Measurements from ENCODE around the gene NMU. TPM values are rescaled to one million over a fixed set of nuclear protein-coding genes. Genes with fewer than 3 reads are reported as not detected.

Gene NMU
- total and polyA plus RNA-seq, 2 experiments from 2014 or later: 40.2 to 96.3 TPM

DNA sequence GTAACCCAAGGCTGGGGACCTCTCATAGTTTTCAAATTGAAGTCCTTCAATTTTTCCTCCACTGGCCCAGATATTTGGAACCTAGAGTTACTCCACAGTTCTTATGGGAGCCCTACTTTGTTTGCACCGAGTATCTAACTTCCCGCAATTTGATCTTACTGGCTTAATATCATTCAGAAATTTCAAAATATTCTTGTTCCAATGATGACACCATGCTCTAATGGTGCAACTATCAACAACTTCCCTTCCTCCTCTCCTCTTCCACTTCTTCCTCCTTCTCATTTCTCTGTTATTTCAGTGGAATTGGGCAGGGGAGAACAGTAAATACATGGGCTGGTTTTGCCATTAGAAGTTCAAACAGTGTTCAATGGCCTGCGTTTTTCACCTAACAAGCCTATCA lies 64.3 kb downstream of the NMU start:
- peaks cover 5% of the 10 kb centered on the region for H3K27me3 Mint-ChIP-seq (ENCODE audit: insufficient read depth, low read depth, poor library complexity)
- H4K20me1 ChIP-seq (replicated peaks; ENCODE audit: insufficient read depth): no peaks in the 10 kb centered on the region
- no peak overlapping the region for H3K4me3 ChIP-seq
- no peaks in the 10 kb centered on the region for H3K4me1 ChIP-seq (ENCODE audit: insufficient read depth)
- TF ChIP-seq ETS1 (IDR thresholded peaks at IDR 0.05): no peak
- TF ChIP-seq ZNF331 (CRISPR knock-in tag; IDR thresholded peaks at IDR 0.05; ENCODE audit: low read depth): no peak
- TF ChIP-seq, protein P1, sequence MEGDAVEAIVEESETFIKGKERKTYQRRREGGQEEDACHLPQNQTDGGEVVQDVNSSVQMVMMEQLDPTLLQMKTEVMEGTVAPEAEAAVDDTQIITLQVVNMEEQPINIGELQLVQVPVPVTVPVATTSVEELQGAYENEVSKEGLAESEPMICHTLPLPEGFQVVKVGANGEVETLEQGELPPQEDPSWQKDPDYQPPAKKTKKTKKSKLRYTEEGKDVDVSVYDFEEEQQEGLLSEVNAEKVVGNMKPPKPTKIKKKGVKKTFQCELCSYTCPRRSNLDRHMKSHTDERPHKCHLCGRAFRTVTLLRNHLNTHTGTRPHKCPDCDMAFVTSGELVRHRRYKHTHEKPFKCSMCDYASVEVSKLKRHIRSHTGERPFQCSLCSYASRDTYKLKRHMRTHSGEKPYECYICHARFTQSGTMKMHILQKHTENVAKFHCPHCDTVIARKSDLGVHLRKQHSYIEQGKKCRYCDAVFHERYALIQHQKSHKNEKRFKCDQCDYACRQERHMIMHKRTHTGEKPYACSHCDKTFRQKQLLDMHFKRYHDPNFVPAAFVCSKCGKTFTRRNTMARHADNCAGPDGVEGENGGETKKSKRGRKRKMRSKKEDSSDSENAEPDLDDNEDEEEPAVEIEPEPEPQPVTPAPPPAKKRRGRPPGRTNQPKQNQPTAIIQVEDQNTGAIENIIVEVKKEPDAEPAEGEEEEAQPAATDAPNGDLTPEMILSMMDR (conservative IDR thresholded peaks at IDR 0.05; ENCODE audit: low read depth in 2 of 2): no peak
- TF ChIP-seq, protein P2, sequence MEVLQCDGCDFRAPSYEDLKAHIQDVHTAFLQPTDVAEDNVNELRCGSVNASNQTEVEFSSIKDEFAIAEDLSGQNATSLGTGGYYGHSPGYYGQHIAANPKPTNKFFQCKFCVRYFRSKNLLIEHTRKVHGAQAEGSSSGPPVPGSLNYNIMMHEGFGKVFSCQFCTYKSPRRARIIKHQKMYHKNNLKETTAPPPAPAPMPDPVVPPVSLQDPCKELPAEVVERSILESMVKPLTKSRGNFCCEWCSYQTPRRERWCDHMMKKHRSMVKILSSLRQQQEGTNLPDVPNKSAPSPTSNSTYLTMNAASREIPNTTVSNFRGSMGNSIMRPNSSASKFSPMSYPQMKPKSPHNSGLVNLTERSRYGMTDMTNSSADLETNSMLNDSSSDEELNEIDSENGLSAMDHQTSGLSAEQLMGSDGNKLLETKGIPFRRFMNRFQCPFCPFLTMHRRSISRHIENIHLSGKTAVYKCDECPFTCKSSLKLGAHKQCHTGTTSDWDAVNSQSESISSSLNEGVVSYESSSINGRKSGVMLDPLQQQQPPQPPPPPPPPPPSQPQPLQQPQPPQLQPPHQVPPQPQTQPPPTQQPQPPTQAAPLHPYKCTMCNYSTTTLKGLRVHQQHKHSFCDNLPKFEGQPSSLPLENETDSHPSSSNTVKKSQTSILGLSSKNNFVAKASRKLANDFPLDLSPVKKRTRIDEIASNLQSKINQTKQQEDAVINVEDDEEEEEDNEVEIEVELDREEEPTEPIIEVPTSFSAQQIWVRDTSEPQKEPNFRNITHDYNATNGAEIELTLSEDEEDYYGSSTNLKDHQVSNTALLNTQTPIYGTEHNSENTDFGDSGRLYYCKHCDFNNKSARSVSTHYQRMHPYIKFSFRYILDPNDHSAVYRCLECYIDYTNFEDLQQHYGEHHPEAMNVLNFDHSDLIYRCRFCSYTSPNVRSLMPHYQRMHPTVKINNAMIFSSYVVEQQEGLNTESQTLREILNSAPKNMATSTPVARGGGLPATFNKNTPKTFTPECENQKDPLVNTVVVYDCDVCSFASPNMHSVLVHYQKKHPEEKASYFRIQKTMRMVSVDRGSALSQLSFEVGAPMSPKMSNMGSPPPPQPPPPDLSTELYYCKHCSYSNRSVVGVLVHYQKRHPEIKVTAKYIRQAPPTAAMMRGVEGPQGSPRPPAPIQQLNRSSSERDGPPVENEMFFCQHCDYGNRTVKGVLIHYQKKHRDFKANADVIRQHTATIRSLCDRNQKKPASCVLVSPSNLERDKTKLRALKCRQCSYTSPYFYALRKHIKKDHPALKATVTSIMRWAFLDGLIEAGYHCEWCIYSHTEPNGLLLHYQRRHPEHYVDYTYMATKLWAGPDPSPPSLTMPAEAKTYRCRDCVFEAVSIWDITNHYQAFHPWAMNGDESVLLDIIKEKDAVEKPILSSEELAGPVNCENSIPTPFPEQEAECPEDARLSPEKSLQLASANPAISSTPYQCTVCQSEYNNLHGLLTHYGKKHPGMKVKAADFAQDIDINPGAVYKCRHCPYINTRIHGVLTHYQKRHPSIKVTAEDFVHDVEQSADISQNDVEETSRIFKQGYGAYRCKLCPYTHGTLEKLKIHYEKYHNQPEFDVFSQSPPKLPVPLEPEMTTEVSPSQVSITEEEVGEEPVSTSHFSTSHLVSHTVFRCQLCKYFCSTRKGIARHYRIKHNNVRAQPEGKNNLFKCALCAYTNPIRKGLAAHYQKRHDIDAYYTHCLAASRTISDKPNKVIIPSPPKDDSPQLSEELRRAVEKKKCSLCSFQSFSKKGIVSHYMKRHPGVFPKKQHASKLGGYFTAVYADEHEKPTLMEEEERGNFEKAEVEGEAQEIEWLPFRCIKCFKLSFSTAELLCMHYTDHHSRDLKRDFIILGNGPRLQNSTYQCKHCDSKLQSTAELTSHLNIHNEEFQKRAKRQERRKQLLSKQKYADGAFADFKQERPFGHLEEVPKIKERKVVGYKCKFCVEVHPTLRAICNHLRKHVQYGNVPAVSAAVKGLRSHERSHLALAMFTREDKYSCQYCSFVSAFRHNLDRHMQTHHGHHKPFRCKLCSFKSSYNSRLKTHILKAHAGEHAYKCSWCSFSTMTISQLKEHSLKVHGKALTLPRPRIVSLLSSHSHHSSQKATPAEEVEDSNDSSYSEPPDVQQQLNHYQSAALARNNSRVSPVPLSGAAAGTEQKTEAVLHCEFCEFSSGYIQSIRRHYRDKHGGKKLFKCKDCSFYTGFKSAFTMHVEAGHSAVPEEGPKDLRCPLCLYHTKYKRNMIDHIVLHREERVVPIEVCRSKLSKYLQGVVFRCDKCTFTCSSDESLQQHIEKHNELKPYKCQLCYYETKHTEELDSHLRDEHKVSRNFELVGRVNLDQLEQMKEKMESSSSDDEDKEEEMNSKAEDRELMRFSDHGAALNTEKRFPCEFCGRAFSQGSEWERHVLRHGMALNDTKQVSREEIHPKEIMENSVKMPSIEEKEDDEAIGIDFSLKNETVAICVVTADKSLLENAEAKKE (CRISPR knock-in tag; IDR thresholded peaks at IDR 0.05): no peak
- TF ChIP-seq STAT1 (IDR thresholded peaks at IDR 0.05; ENCODE audit: unreplicated experiment): no peak
- TF ChIP-seq, protein P3, sequence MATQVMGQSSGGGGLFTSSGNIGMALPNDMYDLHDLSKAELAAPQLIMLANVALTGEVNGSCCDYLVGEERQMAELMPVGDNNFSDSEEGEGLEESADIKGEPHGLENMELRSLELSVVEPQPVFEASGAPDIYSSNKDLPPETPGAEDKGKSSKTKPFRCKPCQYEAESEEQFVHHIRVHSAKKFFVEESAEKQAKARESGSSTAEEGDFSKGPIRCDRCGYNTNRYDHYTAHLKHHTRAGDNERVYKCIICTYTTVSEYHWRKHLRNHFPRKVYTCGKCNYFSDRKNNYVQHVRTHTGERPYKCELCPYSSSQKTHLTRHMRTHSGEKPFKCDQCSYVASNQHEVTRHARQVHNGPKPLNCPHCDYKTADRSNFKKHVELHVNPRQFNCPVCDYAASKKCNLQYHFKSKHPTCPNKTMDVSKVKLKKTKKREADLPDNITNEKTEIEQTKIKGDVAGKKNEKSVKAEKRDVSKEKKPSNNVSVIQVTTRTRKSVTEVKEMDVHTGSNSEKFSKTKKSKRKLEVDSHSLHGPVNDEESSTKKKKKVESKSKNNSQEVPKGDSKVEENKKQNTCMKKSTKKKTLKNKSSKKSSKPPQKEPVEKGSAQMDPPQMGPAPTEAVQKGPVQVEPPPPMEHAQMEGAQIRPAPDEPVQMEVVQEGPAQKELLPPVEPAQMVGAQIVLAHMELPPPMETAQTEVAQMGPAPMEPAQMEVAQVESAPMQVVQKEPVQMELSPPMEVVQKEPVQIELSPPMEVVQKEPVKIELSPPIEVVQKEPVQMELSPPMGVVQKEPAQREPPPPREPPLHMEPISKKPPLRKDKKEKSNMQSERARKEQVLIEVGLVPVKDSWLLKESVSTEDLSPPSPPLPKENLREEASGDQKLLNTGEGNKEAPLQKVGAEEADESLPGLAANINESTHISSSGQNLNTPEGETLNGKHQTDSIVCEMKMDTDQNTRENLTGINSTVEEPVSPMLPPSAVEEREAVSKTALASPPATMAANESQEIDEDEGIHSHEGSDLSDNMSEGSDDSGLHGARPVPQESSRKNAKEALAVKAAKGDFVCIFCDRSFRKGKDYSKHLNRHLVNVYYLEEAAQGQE (IDR thresholded peaks at IDR 0.05; ENCODE audit: unreplicated experiment): no peak
- no peak for TF ChIP-seq EZH2 (IDR thresholded peaks at IDR 0.05; ENCODE audit: low read depth, unreplicated experiment)
- no peak for TF ChIP-seq JUNB (IDR thresholded peaks at IDR 0.05; ENCODE audit: unreplicated experiment)
- H3K4me3 Mint-ChIP-seq: no peak overlapping the region
- H3K36me3 Mint-ChIP-seq (ENCODE audit: low read depth): peaks cover 28% of the 10 kb centered on the region; the same call in 2 of the 3 replicates
- H3K27me3 ChIP-seq (ENCODE audit: insufficient read depth): no peaks in the 10 kb centered on the region
- H3K4me1 Mint-ChIP-seq: no peaks in the 10 kb centered on the region; the same call in 2 of the 3 replicates
- 0 out of 2 replicates have a peak, but pooled peaks cover 4% of the 10 kb centered on the region for H3K9me2 ChIP-seq (ENCODE audit: insufficient read depth)
- H3F3A ChIP-seq (replicated peaks; ENCODE audit: low read depth): no peaks in the 10 kb centered on the region
- peaks cover 16% of the 10 kb centered on the region for H3K36me3 ChIP-seq (ENCODE audit: insufficient read depth)
- H3K27ac Mint-ChIP-seq: no peak overlapping the region
- no peak for DNase-seq (ENCODE audit: low spot score)
- H3K27ac ChIP-seq (ENCODE audit: low read depth): no peak overlapping the region
- peaks cover 27% of the 10 kb centered on the region for H3K9me3 Mint-ChIP-seq
- H2AFZ ChIP-seq: no peak overlapping the region
- H3K4me2 ChIP-seq: no peak overlapping the region
- no peak for ATAC-seq
- H3K79me2 ChIP-seq (replicated peaks; ENCODE audit: insufficient read depth): no peaks in the 10 kb centered on the region

Data from GM23338 (cell line).